Pons (tissue), 1 donor: ENCODE data around the gene GNA15.
A peak's percentile ranks its signal among the peaks of the same experiment; 100 is the strongest.

Experiments used
- DNase-seq: peaks from one replicate; pipeline ENCODE4 v3.0.0-alpha.2; 2016; ENCODE audit warnings: low spot score

Gene GNA15

GRCh38 chr19:3106509-3107141 is 29.2 kb upstream of the GNA15 start:
- DNase-seq = no peak

- DNase-seq = no peak
These were observed 28.2 kb upstream of the GNA15 start for GRCh38 chr19:3107658-3108057.

GRCh38 chr19:3108775-3109174 is 27.1 kb upstream of the GNA15 start:
- DNase-seq = peak; percentile 20

GRCh38 chr19:3109491-3109890 is 26.3 kb upstream of the GNA15 start:
- DNase-seq = no peak

GRCh38 chr19:3110126-3110825 is 25.6 kb upstream of the GNA15 start:
- DNase-seq = no peak

GRCh38 chr19:3111586-3112247 is 24.1 kb upstream of the GNA15 start:
- DNase-seq = no peak

- DNase-seq = no peak
These were observed 23.3 kb upstream of the GNA15 start for GRCh38 chr19:3112375-3113099.

GRCh38 chr19:3113100-3114017 is 22.5 kb upstream of the GNA15 start:
- no peak for DNase-seq

GRCh38 chr19:3114018-3114726 is 21.7 kb upstream of the GNA15 start:
- DNase-seq = no peak

- no peak for DNase-seq
These were observed 21.0 kb upstream of the GNA15 start for GRCh38 chr19:3114811-3115210.

- no peak for DNase-seq
These were observed 20.4 kb upstream of the GNA15 start for GRCh38 chr19:3115411-3115810.

GRCh38 chr19:3115916-3116602 is 19.8 kb upstream of the GNA15 start:
- DNase-seq = no peak

GRCh38 chr19:3116621-3117020 is 19.2 kb upstream of the GNA15 start:
- DNase-seq = no peak

GRCh38 chr19:3117716-3118115 is 18.1 kb upstream of the GNA15 start:
- no peak for DNase-seq

GRCh38 chr19:3118232-3119070 is 17.4 kb upstream of the GNA15 start:
- no peak for DNase-seq

- no peak for DNase-seq
These were observed 16.7 kb upstream of the GNA15 start for GRCh38 chr19:3119071-3119595.

- DNase-seq = peak; percentile 66
These were observed 16.0 kb upstream of the GNA15 start for GRCh38 chr19:3119693-3120380.

GRCh38 chr19:3120611-3121276 is 15.1 kb upstream of the GNA15 start:
- DNase-seq = no peak
